NCI-H446 (cell line): Measurements from ENCODE around the gene C1orf115.
"Not testable (repeated sequence)": the region's sequence is repeated elsewhere in the genome, so short reads cannot be mapped to it uniquely, and the experiment has no call there.

Source experiments
- DNase-seq, 2 experiments: peaks; one replicate each; lab custom pipeline; 2025; lab: John Stamatoyannopoulos, UW

The C1orf115 gene

GRCh38 chr1:220726634-220727033 is 36.5 kb downstream of the C1orf115 start:
- DNase-seq: no peak

- no peak for DNase-seq
Observed at GRCh38 chr1:220727519-220727918, 37.4 kb downstream of the C1orf115 start.

GRCh38 chr1:220730486-220730885 is 40.3 kb downstream of the C1orf115 start:
- no peak for DNase-seq

GRCh38 chr1:220732137-220732536 is 42.0 kb downstream of the C1orf115 start:
- DNase-seq: no peak

DNA sequence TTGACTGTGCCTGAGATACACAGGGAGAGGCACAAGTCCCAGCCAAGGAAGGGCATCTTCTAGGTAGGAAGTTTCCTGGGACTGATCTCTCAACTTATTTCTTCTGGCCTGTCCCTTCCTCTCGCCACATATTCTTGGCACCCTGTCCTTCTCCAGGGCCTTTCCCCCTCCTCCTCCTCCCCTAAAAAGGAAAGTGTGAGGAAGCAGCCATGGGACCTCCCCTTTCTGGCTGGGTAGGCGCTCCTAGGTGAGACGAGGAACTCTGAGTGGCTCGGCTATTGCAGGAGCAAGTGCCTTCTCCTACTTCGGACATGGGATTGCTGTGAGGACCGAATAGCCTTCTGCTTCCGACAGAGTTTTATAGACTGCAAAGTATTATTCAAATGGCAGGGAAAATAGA is 42.5 kb downstream of the C1orf115 start:
- DNase-seq: no peak

DNA sequence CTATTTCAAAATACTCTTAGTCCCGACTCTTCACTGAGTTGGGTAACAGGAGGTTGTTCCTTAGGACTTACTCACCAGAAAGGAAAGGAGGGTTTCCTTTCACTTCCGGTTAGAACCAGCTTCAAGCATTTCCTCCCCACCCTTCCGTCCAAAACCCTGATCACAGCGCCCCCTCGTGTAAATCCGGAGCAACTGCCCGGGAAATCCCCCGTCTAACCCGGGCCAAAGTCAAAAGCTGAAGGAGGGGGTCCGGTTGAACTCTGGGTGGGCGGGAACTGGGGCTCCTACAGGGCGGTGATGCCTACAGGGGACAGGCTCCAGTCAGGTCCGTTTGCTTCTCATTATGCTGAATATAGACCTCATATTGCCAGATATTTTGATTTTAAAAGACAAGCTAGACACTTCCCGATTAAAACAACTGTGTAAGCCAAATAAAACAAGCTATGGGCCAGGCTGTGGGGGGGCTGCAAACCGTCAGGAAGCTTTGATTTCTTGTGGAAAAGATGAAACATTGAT is 43.0 kb downstream of the C1orf115 start:
- DNase-seq: peak; percentile 49 to 84

GRCh38 chr1:220734571-220735326 is 44.6 kb downstream of the C1orf115 start:
- DNase-seq: peak in 1 of 2 experiments; percentile 15

DNA sequence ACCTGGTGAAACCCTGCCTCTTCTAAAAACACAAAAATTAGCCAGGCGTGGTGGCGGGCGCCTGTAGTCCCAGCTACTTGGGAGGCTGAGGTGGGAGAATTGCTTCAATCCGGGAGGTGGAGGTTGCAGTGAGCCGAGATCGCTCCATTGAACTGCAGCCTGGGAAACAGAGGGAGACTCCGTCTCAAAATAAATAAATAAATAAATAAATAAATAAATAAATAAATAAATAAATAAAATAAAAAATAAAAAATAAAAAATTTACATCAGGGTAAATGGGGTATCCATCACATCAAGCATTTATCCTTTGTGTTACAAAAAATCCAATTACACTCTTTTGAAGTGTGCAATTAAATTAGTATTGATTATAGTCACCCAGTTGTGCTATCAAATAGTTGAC is 46.1 kb downstream of the C1orf115 start:
- DNase-seq: not testable (repeated sequence)

GRCh38 chr1:220741349-220741748 is 51.2 kb downstream of the C1orf115 start:
- no peak for DNase-seq

DNA sequence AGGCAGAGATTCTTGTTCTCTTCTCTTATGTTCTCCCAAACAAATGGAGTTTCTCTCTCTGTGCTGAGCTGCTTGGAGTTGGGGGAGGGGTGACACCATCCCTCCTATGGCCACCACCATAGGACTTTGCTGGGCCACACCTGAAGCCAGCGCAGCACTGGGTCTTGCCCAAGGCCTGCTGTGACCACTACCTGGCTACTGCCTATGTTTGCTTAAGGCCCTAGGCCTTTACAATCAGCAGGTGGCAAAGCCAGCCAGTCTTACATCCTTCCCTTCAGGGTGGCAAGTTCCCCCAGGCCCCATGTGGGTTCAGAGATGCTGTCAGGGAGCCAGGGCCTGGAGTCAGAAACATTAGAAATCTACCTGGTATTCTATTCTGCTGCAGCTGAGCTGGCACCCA is 51.7 kb downstream of the C1orf115 start:
- no peak for DNase-seq

- DNase-seq: no peak
Observed at GRCh38 chr1:220742520-220742919, 52.4 kb downstream of the C1orf115 start.

- no peak for DNase-seq
Observed at GRCh38 chr1:220746851-220747250, 56.7 kb downstream of the C1orf115 start.

DNA sequence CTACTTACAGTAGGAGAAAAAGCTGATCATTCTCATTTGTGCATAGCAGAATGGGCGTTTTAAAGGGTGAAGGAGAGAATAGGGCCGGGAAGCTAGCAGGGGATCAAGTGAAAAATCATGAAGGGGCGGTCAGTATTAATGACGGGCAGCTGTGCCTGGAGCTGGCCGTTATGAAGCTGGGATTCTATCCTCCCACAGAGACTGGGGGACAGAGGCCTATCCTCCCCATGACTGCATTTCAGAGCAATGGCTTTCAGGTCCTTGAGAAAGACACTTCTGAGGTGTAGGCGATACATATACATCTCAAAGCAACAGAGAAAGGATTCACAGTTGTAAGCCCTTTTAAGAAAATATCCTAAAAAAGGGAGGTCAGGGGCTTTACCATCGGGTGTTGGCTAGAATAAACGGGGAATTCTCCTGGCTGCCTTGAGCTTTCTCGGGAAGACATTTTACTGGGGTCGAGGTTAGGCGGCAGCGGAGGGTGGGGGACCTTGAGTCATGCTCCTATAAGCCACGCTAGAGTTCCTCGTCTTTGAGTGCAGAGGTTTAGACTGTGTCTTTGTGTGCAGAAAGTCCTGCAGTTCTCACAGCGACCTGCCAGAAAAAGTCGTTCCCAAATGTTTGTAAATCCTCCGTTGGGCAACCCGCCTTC is 57.4 kb downstream of the C1orf115 start:
- no peak for DNase-seq

DNA sequence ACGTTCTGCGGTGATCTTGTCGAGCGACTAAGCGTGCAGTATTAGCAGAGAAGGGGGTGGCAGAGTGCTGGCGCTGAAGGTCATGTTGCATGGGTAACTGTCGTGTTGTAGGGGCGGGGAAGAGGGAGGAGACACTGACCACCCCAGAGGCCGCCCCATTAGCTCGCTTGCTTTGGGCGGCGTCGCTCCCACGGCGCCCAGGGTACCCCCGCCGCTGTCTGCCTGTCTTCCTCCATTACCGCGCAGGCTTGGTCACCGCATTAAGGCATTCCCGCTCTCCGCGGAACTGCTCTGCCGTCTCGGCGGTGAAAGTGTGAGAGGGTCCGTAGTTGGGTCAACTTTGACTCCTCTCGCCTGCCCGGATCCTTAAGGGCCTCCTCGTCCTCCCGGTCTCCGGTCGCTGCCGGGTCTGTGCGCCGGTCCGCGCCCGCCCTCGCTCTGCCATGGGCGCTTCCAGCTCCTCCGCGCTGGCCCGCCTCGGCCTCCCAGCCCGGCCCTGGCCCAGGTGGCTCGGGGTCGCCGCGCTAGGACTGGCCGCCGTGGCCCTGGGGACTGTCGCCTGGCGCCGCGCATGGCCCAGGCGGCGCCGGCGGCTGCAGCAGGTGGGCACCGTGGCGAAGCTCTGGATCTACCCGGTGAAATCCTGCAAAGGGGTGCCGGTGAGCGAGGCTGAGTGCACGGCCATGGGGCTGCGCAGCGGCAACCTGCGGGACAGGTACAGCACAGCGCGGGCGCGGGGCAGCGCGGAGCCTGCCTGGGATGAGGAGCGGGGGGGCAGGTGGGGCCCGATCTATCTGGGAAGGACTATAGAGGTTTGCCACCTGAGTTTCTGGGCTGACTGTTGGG is 58.1 kb downstream of the C1orf115 start, which contains the start of gene MTARC2:
Gene MTARC2, plus strand, starts transcription at position 234 of the 846 bp plus-strand sequence. Its CDS starts 210 bp downstream, at position 444.
- DNase-seq: peak in 1 of 2 experiments; percentile 50
